ENCODE data around the gene APC.
"Not testable (repeated sequence)": the region's sequence is repeated elsewhere in the genome, so short reads cannot be mapped to it uniquely, and the experiment has no call there.

The APC gene

DNA sequence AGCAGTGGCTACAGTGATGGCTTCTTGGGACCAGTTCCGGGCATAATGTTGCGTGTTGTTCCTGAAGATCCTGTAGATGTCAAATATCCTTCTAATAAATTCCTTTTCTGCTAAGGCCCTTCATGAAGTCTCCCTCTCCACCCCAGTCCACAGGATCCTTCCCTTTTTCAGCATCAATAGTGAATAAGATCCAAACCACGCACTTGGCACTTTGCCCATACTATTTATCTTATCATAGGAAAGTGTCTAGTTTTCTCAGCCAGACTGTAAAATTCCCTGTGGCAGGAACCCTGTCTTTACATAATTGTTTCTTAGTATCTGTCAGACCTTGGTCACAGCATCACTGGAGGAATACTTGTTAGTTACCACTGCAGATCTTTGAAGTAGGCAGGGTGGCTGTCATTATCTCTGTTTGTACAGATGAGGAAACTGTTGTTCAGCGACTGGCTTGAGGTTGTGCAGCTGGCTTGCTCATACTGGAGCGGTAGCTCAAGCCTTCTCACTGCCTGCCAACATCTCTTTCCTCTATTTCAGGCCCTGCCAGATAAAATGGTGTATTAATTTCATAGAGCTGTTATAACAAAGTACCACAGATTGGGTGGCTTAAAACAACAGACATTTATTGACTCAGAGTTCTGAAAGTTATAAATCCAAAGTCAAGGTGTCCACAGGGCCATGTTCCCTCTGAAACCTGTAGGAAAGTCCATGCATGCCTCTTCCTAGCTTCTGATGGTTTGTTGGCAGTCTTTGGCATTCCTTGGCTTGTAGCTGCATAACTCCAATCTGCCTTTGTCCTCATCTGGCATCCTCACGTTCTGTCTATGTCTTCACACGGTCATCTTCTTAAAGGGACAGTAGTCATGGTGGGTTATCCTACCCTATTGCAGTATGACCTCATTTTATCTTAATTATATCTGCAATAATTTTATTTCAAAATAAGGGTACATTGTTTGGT, 33.5 kb upstream of the APC start:
- no peak overlapping the region for H3K4me3 ChIP-seq (ENCODE audit: low read depth, low read length)
- no peaks in the 10 kb centered on the region for H3K27me3 ChIP-seq (ENCODE audit: control insufficient read depth, insufficient read depth, low read length)
- H3K36me3 ChIP-seq (ENCODE audit: control insufficient read depth, insufficient read depth, low read length) = no peaks in the 10 kb centered on the region
- no peaks in the 10 kb centered on the region for H3K9me3 ChIP-seq (ENCODE audit: control insufficient read depth, insufficient read depth, low read length)
- no peak overlapping the region for H3K9ac ChIP-seq (ENCODE audit: low read depth, low read length)
- no peaks in the 10 kb centered on the region for H3K4me1 ChIP-seq (ENCODE audit: control insufficient read depth, insufficient read depth, low read length)

DNA sequence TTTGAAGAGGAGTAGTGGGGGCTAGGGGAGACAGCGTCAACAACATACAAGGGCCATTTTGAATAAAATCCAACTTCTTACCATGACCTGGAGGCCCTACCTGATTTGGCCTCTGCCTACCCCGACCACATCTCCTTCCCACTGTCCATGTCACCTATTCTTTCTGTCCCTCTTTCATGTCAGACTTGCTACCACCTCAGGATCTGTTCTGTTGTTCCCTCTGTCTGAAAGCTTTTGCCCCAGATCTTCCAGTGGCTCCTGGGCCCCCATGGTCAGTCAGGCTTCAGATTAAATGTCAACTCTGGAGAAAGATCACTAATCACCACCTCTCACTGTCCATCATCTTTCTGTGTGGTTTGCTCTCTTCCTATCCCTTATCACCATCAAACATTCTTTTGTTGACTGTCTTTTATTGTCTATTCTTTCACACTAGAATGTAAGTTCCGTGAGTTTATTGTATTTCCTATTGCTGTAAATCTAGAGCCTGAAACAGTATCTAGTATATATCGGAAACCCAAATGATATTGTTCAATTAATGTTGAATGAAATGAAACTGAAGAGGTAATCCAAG, 31.2 kb upstream of the APC start:
- Histone ChIP-seq H3K9me3 (ENCODE audit: control insufficient read depth, insufficient read depth, low read length) (no peaks in the 10 kb centered on the region), H3K27me3 (ENCODE audit: control insufficient read depth, insufficient read depth, low read length) (no peaks in the 10 kb centered on the region), H3K4me3 (ENCODE audit: low read depth, low read length) (no peak overlapping the region), H3K36me3 (ENCODE audit: control insufficient read depth, insufficient read depth, low read length) (no peaks in the 10 kb centered on the region), H3K4me1 (ENCODE audit: control insufficient read depth, insufficient read depth, low read length) (peaks cover 5% of the 10 kb centered on the region), H3K9ac (ENCODE audit: low read depth, low read length) (no peak overlapping the region)

DNA sequence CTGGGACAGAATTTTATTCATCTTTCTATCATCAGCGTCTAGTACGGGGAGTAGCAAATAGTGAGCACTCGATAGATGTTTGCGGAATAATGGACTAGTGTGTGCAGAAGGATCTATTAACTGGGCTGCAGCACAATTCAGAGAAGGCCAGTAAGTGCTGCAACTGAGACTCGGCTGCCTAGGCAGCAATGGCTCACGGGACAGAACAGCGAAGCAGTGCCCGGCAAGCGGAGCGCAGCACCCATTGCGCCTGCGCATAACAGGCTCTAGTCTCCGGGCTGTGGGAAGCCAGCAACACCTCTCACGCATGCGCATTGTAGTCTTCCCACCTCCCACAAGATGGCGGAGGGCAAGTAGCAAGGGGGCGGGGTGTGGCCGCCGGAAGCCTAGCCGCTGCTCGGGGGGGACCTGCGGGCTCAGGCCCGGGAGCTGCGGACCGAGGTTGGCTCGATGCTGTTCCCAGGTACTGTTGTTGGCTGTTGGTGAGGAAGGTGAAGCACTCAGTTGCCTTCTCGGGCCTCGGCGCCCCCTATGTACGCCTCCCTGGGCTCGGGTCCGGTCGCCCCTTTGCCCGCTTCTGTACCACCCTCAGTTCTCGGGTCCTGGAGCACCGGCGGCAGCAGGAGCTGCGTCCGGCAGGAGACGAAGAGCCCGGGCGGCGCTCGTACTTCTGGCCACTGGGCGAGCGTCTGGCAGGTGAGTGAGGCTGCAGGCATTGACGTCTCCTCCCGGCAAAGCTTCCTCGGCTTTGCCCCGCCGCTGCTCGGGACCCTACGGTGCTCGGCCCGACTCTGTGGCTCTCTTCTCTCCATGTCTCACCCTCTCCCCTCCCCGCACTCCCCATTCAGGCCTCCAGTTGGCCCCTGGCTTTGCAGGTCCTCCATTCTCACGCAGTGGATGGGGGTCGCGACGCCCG, 30.2 kb upstream of the APC start:
- H3K27me3 ChIP-seq (ENCODE audit: control insufficient read depth, insufficient read depth, low read length) = no peaks in the 10 kb centered on the region
- peak overlapping the region; percentile 77 for H3K9ac ChIP-seq (ENCODE audit: low read depth, low read length)
- H3K4me3 ChIP-seq (ENCODE audit: low read depth, low read length) = peak overlapping the region; percentile 94
- peaks cover 5% of the 10 kb centered on the region for H3K4me1 ChIP-seq (ENCODE audit: control insufficient read depth, insufficient read depth, low read length)
- H3K9me3 ChIP-seq (ENCODE audit: control insufficient read depth, insufficient read depth, low read length) = no peaks in the 10 kb centered on the region
- H3K36me3 ChIP-seq (ENCODE audit: control insufficient read depth, insufficient read depth, low read length) = no peaks in the 10 kb centered on the region

DNA sequence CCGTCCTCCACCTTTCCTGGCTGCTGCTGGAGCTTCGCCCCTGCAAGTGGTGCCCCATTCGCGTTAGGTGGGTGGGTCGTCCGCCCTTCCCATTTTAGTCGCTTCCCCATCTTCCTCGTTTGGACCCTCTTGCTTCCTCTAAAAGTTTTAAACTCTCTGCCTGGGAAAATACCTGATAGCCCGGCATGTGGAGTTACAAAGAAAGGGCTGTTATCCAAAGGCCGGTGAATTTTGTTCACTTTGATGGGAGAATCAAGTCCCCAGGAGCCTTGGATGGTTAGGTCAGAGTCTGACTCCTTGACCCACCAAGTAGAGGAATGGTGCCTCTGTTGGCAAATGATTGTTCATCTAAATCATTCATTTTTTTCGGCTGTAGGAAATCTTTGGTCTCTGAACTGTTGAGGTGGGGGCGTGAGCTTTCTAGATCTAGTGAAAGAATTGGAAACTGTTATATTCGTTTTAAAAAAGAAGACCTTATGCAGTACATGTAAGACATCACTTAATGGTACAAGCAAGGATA, 29.5 kb upstream of the APC start:
- Histone ChIP-seq H3K27me3 (ENCODE audit: control insufficient read depth, insufficient read depth, low read length) (no peaks in the 10 kb centered on the region), H3K9me3 (ENCODE audit: control insufficient read depth, insufficient read depth, low read length) (no peaks in the 10 kb centered on the region), H3K36me3 (ENCODE audit: control insufficient read depth, insufficient read depth, low read length) (no peaks in the 10 kb centered on the region), H3K4me1 (ENCODE audit: control insufficient read depth, insufficient read depth, low read length) (peaks cover 5% of the 10 kb centered on the region), H3K9ac (ENCODE audit: low read depth, low read length) (peak overlapping the region; percentile 77), H3K4me3 (ENCODE audit: low read depth, low read length) (peak overlapping the region; percentile 94)

DNA sequence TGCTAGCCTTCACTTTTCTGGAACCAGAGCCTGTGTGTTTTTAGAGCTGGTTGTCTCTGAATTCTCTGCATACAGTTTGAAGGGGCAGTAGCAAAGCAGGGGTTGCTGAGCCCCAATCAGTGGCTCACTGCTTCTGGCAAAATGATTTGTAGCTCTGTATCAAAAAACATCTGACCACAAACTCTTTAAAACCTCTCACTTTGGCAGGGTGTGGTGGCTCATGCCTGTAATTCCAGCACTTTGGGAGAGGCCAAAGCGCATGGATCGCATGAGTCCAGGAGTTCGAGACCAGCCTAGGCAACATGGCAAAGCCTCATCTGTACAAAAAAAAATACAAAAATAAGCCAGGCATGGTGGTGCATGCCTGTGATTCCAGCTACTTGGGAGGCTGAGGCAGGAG, 28.3 kb upstream of the APC start:
- Histone ChIP-seq H3K36me3 (ENCODE audit: control insufficient read depth, insufficient read depth, low read length) (no peaks in the 10 kb centered on the region), H3K9ac (ENCODE audit: low read depth, low read length) (no peak overlapping the region), H3K27me3 (ENCODE audit: control insufficient read depth, insufficient read depth, low read length) (no peaks in the 10 kb centered on the region), H3K4me1 (ENCODE audit: control insufficient read depth, insufficient read depth, low read length) (peaks cover 5% of the 10 kb centered on the region), H3K9me3 (ENCODE audit: control insufficient read depth, insufficient read depth, low read length) (no peaks in the 10 kb centered on the region), H3K4me3 (ENCODE audit: low read depth, low read length) (no peak overlapping the region)

DNA sequence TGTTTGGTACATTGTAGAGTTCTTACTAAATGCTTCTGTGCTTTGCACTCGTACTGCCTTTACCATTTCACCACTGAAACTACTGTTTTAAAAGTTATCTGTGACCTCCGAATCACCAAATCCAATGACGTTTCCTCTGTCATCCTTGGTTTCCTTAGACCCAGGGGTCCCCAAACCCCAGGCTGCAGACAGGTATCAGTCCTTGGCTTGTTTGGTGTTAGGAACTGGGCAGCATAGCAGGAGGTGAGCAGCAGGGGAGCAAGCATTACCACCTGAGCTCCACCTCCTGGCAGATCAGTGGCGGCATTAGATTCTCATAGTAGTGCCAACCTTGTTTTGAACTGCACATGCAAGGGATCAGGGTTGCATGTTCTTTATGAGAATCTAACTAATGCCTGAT, 26.8 kb upstream of the APC start:
- no peaks in the 10 kb centered on the region for H3K36me3 ChIP-seq (ENCODE audit: control insufficient read depth, insufficient read depth, low read length)
- H3K9me3 ChIP-seq (ENCODE audit: control insufficient read depth, insufficient read depth, low read length) = no peaks in the 10 kb centered on the region
- H3K9ac ChIP-seq (ENCODE audit: low read depth, low read length) = no peak overlapping the region
- no peak overlapping the region for H3K4me3 ChIP-seq (ENCODE audit: low read depth, low read length)
- H3K27me3 ChIP-seq (ENCODE audit: control insufficient read depth, insufficient read depth, low read length) = no peaks in the 10 kb centered on the region
- H3K4me1 ChIP-seq (ENCODE audit: control insufficient read depth, insufficient read depth, low read length) = peaks cover 5% of the 10 kb centered on the region

DNA sequence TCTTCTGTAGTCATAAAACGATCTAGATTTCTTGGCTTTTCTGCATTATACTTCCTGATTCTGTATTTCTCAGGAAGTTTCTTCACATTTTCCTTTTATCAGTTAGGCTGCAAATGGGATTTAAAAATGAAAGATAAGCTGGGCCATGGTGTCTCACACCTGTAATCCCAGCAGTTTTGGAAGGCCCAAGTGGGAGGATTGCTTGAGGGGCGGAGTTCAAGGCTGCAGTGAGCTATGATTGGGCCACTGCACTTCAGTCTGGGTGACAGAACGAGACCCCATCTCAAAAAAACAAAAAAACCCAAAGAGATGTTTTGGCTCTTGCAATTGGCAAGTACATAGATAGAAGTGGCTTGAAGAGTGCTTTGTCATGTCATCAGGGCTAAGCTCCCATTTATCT, 26.2 kb upstream of the APC start:
- Histone ChIP-seq H3K4me3 (ENCODE audit: low read depth, low read length) (no peak overlapping the region), H3K27me3 (ENCODE audit: control insufficient read depth, insufficient read depth, low read length) (no peaks in the 10 kb centered on the region), H3K9ac (ENCODE audit: low read depth, low read length) (no peak overlapping the region), H3K9me3 (ENCODE audit: control insufficient read depth, insufficient read depth, low read length) (no peaks in the 10 kb centered on the region), H3K4me1 (ENCODE audit: control insufficient read depth, insufficient read depth, low read length) (peaks cover 5% of the 10 kb centered on the region), H3K36me3 (ENCODE audit: control insufficient read depth, insufficient read depth, low read length) (no peaks in the 10 kb centered on the region)

DNA sequence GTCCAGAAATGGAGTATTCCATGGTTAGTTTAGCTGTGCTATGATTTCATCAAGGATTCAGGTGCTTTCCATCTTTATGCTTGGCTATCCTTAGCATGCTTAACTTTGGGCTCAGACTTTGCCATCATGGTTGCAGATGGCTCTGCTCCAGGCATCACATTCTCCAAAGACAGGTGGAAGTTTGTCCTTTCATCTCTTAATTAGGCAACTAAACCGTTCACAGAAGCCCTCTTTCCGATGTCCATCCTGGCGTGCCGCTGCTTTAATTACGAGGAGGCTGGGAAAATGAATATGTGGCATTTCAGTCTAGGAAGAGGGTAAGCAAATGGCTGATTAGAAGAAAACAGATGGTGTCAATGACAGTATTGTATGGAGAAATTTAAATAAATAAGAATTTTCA, 24.5 kb upstream of the APC start:
- no peaks in the 10 kb centered on the region for H3K27me3 ChIP-seq (ENCODE audit: control insufficient read depth, insufficient read depth, low read length)
- H3K9ac ChIP-seq (ENCODE audit: low read depth, low read length) = no peak overlapping the region
- H3K4me3 ChIP-seq (ENCODE audit: low read depth, low read length) = no peak overlapping the region
- no peaks in the 10 kb centered on the region for H3K9me3 ChIP-seq (ENCODE audit: control insufficient read depth, insufficient read depth, low read length)
- no peaks in the 10 kb centered on the region for H3K36me3 ChIP-seq (ENCODE audit: control insufficient read depth, insufficient read depth, low read length)
- peaks cover 5% of the 10 kb centered on the region for H3K4me1 ChIP-seq (ENCODE audit: control insufficient read depth, insufficient read depth, low read length)

DNA sequence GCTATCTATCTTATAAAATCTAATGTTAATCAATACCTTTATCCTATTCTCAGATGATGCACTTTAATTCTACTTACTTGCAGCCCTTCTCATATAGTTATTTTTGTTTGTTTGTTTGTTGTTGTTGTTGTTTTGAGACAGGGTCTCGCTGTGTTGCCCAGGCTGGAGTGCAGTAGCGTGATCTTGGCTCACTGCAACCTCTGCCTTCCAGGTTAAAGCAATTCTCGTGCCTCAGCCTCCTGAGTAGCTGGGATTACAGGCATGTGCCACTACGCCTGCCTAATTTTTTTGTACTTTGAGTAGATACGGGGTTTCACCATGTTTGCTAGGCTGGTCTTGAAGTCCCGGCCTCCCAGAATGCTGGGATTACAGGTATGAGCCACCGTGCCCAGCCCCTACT, 20.8 kb upstream of the APC start:
- H3K36me3 ChIP-seq (ENCODE audit: control insufficient read depth, insufficient read depth, low read length); H3K4me3 ChIP-seq (ENCODE audit: low read depth, low read length): not testable (repeated sequence)

DNA sequence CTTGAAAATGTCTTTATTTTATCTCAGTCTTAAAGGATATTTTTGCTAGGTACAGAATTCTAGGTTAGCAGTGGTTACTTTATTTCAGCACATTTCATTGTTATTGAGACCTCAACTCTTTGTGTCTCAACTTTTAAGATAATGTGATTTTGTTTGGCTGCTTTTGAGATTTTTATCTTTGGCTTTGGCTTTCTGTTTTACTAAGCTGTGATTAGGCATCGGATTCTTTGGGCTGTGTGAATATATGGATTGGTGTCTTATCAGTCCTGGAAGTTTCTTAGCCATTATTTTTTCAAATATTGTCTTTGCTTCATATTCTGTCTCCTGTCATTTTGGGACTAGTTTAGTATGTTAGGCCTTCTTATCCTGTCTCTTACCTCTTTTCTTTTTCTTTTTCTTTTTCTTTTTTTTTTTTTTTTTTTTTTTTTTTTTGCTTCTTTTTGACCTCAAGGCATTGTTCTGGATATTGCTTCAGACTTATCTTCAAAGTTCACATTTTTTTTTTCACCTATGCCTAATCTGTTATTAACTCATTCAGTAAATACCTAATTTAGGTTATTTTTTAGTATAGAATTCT, 20.1 kb upstream of the APC start:
- Histone ChIP-seq H3K4me3 (ENCODE audit: low read depth, low read length) (no peak overlapping the region), H3K4me1 (ENCODE audit: control insufficient read depth, insufficient read depth, low read length) (peaks cover 3% of the 10 kb centered on the region), H3K9ac (ENCODE audit: low read depth, low read length) (no peak overlapping the region), H3K9me3 (ENCODE audit: control insufficient read depth, insufficient read depth, low read length) (no peaks in the 10 kb centered on the region), H3K27me3 (ENCODE audit: control insufficient read depth, insufficient read depth, low read length) (no peaks in the 10 kb centered on the region), H3K36me3 (ENCODE audit: control insufficient read depth, insufficient read depth, low read length) (no peaks in the 10 kb centered on the region)

More for the DNA sequence above, 20.8 kb upstream of the APC start:
- not testable (repeated sequence) for H3K9ac ChIP-seq (ENCODE audit: low read depth, low read length); H3K27me3 ChIP-seq (ENCODE audit: control insufficient read depth, insufficient read depth, low read length); H3K9me3 ChIP-seq (ENCODE audit: control insufficient read depth, insufficient read depth, low read length); H3K4me1 ChIP-seq (ENCODE audit: control insufficient read depth, insufficient read depth, low read length)

DNA sequence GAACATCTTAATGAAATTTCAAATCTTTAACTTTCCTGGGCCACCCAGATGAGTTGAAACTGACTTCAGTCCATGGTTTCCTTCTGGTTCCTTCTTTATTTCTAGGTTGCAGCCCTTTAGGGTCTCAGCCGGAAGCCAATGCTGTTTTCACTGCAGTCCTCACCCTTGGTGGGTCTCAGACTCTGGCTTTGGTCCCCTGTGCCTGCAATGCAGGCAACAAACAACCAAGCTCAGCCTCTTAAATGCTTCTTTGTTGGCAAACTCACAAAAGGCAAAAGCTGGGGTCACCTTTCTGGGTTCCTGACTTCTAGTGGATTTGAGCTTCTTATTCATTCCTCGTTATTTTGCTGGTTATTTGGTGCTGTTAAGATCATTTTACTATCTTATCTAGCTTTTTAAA, 19.3 kb upstream of the APC start:
- Histone ChIP-seq H3K4me3 (ENCODE audit: low read depth, low read length) (no peak overlapping the region), H3K9me3 (ENCODE audit: control insufficient read depth, insufficient read depth, low read length) (no peaks in the 10 kb centered on the region), H3K36me3 (ENCODE audit: control insufficient read depth, insufficient read depth, low read length) (no peaks in the 10 kb centered on the region), H3K9ac (ENCODE audit: low read depth, low read length) (no peak overlapping the region), H3K27me3 (ENCODE audit: control insufficient read depth, insufficient read depth, low read length) (no peaks in the 10 kb centered on the region), H3K4me1 (ENCODE audit: control insufficient read depth, insufficient read depth, low read length) (peaks cover 3% of the 10 kb centered on the region)
